Glomerular endothelial cell (primary cell): Measurements from ENCODE around the gene FBXO2. TPM values are rescaled to one million over a fixed set of nuclear protein-coding genes. Genes with fewer than 3 reads are reported as not detected.
"Not testable (repeated sequence)": the region's sequence is repeated elsewhere in the genome, so short reads cannot be mapped to it uniquely, and the experiment has no call there.

Experiments used
- DNase-seq: peaks from one replicate; pipeline ENCODE4 v3.0.0-alpha.2; 2011; ENCODE audit warnings: low read depth, low spot score; ENCODE audit errors: extremely low read depth
- total RNA-seq: library from RNA; depleted of rRNA; stranded (reverse); fragments of >200 nt; gene quantifications from 2 replicates; pipeline ENCODE4 v1.2.3, GENCODE V29; 2015

Gene FBXO2
- total RNA-seq, 1 donor from 2014 or later: 0.12 TPM

DNA sequence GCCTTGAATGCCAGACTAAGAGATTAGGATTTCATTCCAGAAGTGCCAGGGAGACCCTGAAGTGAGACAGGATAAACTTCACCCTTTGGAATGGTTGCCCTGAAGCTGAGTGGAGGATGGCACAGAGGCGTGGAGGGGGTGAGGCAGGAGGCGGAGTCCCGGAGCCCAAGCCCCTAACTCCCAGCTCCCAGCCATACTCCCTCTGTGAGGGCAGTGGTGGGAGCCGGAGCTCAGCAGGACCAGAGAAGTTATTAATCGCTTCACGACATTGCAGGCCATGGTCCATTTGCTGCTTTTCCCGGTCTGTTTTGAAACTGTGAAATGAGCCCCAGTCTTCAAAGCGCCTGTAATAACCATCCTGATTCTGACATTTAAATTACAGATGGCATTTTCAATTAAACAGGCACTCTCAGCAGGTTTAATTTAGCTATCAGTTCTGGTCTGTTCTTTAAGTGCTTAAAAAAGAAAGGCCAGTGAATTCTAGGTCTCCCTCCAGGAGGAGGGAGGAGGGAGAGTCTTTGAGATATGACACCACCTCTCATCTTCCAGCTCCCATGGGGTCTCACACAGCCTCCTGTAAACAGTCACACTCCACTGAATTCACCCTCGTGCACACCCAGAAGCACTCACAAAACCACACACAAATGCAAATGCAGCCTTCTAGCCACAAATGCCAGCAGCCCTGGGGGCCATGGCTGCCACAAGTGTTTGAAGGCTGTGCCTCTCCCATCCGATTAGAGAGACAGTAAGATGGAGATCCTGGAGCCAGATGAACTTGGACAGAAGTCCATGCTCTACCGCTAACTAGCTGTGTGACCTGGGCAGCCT, 19.6 kb downstream of the FBXO2 start:
- no peak for DNase-seq

DNA sequence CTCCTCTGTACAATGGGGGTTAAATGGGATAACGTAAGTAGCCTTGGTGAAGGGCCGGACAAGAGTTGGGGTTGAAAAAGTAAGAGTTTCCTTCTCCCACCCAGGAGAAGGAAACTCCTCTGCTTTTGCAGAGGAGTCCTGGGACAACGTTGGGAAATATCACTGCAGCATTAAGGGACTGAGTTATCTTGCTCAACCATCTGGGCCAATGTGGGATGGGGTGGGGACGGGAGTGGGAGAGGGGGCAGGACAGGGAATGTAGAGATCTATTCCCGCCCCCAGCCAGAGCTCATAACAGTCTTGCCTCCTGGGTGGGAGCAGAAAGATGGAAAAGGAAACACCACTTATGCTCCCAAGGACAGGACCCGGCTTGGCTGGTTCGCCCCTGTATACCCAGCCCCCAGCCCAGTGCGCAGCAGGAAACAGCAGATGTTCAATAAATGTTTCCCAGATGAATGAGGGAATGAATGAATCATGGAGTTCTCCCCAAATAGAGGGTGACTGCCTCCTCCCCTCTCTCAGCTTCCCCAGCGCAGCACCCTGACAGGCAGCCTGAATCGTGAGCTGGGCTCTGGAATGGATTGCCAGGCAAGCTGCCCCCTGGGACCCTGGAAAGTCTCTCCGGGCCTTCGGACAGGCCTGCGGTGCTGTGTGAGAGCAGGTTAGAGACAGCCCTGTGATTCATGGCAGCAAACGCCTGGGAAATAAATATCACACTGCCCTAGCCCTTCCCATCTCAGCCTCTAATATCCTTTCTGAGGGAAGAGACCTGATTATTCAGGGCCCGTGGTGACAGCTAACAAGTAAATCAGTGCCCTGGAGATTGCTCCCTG, 24.8 kb downstream of the FBXO2 start:
- no peak for DNase-seq

DNA sequence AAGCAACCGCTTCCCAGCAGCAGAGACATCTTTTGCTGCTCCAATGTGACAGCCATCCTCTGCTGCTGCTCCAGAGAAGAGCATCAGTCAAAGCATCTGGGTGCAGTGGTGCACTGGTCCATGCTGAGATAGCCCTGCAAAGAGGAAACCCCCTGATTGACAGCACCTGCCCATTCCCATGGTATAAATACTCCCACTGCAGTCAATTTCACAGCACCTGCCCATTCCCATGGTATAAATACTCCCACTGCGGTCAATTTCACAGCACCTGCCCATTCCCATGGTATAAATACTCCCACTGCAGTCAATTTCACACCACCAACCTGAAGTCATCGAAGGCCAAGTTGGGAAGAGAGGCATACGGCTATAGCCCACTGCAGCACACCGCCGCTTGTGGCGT, 25.5 kb downstream of the FBXO2 start:
- DNase-seq: no peak

DNA sequence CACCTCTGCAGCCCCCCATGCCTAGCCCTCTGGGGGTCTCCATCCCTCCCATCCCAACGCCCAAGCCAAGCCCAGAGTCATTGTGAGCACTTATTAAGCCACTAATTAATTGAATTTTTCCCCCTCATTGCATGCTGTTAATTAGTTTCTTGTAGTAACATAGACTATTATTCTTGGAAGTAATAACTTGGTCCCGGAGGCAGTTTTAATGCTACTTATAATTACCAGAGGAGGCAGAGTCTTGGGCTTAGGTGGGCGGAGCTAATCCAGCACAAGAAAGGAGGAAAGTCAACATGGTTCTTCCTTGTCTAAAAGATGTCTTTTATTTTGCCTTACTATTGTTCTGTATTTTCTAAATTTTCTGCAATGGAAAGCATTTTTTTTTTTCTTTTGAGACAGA, 27.7 kb downstream of the FBXO2 start:
- DNase-seq: no peak

DNA sequence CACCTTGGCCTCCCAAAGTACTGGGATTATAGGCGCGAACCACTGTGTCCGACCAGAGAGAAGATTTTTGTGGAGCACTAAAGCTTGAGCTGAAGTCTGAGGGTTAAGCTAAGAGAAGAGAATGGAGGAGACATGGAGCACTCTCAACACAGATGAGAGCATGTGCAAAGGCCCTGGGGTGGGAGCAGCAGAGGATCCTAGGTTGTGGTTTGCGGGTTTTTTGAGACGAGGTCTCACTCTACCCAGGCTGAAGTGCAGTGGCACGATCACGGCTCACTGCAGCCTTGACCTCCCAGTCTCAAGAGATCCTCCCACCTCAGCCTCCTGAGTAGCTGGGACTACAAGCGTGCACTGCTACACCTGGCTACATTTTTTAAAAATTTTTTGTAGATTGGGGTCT, 30.5 kb downstream of the FBXO2 start:
- no peak for DNase-seq

DNA sequence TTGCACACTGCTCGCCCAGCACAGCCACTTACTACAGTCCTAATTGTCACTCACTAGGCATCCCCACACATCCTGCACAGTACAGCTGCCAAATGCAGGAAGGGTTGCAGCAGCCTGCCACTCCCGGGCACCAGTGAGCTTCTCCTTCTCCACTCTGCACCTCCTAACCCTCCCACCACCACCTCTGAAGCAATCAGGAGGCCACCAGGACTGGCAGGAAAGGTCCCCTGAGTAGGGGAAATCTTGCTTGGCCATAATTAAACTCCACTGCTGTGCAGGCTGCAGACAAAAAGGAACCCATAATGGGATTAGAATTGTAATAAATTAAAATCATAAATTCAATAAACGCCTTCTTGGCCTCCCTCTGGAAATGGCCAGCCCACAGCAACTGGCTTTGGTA, 31.8 kb downstream of the FBXO2 start:
- DNase-seq: no peak

DNA sequence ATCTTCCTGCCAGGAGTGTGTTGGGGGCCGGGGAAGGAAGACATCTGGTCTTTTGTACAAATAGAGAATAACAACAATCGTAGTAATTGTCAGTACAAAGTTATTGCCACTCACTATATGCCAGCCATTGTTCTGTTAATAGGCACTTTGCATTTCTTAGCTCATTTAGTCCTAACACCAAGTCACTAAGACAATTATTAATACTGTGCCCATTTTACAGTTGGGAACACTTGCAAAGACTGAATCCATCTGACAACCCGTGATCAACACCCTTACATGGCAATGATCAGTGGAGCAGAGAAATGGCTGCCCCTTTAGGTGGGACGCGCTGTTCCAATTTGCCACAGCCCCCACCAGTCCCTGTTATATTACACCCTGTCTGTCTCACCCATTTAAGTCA, 33.3 kb downstream of the FBXO2 start:
- DNase-seq: no peak

DNA sequence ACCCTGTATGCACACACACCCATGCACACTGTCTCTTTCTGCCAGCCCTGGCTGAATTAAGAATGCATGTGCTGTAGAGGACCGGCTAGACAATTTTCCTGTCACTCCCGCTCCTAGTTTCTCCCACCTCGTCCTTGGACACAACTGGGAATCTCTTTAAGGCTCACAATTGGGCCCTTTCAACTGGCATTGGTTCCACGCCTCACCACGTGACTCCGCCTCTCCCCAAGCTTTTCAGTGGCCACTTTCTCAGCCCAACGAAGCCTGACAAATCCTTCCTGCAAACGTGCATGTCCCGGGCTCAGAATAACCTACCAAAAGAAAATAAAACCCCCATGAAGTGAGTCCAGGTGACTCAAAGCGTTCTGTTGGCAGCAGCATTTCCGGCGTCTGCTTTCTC, 33.8 kb downstream of the FBXO2 start:
- DNase-seq: no peak

DNA sequence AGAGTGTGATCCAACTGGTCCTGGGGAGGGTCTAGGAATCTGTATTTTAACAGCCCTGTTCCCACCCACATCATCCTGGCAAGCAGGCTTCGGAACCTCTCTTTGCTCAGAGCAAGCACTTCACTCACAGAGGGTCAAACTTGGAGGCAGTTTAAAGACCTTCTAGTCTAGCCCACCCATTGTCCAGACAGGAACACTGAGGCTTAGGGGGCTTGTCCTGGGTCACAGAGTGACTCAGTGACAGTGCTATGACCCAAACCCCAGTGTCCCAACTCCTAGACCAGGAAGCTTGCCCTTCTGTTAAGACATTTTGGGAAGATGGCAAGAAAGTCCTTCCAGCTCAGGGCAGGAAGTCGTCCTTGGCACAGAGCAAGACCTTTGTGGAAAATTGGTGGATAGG, 36.5 kb downstream of the FBXO2 start:
- no peak for DNase-seq

DNA sequence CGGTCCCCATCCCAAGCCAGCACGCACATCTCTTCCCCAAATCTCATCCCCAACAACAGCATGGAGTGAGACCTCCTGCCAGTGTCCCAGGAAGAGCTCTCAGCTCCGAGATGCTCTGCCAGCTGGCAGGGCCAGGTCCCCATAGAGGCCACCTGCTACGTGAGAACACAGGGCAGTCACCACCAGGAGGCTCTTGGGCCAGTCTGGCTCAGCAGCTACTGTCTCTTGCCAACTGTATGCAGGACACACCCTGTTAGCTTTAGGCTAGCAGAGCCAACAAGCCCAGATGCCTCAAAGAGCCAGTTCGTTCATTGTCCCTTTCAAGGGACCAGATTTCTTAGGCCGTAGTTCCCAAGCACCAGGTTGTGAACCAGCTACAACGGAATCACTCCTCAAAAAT, 36.9 kb downstream of the FBXO2 start:
- no peak for DNase-seq

DNA sequence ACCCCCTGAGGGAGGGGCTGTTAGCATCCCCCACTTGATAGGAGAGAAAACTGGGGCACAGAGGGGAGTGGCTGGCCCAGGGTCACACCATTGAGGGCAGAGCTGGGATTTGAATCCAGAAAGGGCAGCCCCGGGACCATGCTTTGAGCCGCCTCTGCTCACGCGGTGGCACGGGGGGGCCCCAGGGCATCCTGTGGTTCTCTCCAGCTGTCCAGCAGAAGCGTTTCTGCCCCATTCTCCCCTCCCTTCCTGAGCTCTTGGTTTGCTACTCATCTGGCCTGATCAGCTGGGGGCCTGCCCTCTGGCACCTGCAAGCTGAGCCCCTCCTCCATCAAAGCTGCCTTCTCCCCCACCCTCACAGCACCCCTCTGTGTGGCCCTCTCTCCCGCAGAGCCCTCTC, 37.5 kb downstream of the FBXO2 start:
- DNase-seq: no peak

DNA sequence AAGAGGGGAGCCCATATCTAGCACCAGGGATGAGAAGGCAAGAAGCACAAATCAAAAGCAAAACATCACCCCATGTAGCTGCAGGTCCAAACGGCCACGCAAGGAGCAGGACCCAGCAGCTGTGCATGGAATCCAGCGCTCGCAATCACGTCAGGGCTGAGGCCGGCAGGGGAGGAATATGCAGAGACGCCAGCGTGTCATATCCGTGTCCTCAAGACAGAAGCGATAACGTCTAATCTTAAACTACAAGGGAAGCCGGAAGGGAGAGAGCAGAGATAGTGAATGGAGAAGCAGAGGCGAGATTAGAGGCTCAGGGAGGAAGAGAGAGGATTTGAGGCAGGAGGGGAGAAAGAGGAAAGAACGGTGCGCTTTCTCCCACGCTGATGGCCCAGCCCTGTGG, 39.1 kb downstream of the FBXO2 start:
- no peak for DNase-seq

DNA sequence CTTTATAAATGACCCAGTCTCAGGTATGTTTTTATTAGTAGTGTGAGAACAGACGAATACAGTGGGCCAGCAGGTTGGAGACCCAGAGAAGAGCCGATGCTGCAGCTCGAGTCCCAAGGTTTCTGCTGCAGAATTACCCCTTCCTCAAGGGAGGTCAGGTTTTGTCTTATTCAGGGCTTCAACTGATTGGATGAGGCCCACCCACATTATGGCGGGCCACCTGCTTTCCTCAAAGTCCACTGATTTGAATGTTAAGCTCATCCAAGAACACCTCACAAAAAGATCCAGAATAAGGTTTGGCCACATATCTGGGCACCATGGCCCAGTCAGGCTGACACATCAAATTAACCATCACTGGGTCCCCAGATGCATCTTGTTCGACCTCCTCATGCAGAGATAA, 40.9 kb downstream of the FBXO2 start:
- DNase-seq: no peak

DNA sequence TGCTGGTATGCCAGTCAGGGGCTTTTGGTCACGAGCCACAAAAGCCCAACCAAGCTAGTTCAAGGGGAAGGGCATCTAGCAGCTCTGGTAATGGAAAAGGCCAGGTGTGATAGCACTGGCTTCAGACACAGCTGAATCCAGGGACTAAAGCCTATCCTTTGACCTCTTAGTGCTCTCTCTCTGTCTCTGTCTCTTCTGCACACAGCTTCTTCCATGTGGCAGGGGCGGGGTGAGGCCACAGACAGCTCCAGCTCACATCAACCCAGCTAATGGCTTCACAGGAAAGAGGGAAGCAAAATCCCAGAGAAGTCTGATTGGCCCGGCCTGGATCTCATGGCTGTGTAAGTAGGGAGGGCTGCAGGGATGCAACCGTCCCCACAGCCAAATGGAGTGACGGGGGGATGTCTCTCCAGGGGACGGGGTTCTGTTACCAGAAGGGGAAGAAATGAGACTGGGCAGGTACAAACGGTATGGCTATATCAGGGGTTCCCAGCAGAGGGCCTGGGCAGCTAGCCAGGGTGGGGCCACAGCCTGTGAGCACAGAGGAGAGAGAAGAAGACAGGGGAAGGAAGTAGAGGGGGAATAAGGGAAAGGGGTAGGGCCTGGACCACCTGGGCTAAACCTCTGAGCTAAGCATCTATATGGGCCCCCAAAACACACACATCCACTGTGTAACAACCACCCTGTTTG, 42.4 kb downstream of the FBXO2 start:
- no peak for DNase-seq

DNA sequence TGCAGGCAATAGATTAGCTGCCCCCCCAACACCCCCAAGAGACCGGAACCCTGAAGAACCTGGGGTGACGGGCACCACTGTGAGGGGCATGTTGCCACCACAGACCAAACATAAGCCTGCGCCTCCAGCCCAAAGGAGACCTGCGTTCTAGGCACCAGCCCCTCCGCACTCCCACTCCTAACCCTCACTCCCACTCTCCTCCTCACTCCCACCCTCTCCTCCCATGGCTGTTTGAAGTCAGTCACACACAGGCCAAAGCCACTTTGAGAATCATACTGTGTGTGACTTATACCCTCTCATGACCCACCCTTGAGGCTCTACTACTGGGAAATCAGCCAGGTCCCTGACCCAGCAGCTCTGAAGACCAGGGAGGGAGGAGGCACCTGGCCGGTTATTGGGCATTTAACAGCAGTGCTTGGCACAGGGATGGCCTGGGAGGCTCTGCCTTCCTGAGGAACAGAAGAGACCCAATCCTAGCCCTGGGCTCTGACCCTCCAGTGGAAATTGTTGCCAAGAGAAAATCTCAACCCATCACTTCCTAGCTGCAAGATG, 43.5 kb downstream of the FBXO2 start:
- no peak for DNase-seq

DNA sequence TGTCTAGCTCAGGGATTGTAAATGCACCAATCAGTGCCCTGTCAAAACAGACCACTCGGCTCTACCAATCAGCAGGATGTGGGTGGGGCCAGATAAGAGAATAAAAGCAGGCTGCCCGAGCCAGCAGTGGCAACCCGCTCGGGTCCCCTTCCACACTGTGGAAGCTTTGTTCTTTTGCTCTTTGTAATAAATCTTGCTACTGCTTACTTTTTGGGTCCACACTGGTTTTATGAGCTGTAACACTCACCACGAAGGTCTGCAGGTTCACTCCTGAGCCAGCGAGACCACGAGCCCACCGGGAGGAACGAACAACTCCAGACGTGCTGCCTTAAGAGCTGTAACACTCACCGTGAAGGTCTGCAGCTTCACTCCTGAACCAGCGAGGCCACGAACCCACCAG, 44.9 kb downstream of the FBXO2 start:
- not testable (repeated sequence) for DNase-seq

DNA sequence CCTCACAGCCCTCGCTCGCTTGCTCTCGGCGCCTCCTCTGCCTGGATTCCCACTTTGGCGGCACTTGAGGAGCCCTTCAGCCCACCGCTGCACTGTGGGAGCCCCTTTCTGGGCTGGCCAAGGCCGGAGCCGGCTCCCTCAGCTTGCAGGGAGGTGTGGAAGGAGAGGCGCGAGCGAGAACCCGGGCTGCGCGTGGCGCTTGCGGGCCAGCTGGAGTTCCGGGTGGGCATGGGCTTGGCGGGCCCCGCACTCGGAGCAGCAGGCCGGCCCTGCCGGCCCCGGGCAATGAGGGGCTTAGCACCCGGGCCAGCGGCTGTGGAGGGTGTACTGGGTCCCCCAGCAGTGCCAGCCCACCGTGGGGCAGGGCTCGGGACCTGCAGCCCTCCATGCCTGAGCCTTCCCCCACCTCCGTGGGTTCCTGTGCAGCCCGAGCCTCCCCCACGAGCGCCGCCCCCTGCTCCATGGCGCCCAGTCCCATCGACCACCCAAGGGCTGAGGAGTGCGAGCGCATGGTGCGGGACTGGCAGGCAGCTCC, 45.6 kb downstream of the FBXO2 start:
- DNase-seq: not testable (repeated sequence)

DNA sequence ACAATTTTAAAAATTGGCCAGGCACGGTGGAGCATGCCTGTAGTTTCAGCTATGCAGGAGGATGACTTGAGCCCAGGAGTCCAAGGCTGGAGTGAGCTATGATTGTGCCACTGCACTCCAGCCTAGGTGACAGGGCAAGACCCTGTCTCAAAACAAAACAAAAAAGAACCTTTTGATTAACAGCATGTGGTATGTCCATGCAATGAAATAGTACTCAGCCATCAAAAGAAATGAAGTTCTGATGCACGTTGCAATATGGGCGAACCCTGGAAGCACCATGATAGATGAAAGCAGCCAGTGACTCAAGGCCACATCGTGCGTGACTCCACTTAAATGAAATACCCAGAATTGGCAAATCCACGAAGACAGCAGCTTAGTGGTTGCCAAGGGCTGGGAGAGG, 47.5 kb downstream of the FBXO2 start:
- no peak for DNase-seq

DNA sequence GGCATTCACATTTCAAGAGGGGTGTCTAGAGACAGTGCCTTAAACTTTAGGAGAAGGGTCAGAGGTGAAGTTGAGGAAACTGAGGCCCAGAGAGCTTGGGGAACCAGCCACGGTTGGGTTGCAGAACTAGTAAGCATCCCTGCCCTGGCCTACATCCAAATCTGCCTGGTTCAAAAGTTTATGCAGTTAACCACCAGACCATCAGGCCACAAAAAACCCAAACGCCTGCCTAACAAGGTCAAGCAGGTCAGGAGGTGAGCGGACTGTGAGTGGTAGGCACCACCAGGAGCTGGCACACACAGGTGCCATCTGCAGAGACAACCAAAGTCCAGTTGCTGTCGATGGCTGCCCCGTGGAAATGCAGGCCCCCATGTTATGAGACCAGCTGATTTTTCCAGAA, 51.2 kb downstream of the FBXO2 start:
- DNase-seq: no peak

DNA sequence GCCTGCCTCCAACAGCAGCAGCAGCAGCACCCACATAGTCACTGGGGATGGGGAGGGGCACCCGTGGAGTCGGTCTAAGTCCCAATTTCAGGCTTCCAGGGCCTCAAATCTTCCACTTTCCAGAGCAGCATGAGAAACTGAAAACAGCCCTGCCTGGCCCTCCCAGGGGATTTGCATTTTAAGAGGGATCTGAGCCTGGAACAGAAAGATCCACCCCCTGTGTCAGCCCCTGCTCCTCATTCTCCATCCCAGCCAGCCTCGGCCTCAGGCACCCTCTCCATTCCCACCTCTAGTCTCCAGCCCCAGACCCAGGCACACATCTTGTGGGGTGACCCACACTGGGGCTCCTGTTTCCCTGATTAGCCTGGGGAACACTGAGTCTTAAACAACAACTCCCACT, 51.8 kb downstream of the FBXO2 start:
- no peak for DNase-seq

DNA sequence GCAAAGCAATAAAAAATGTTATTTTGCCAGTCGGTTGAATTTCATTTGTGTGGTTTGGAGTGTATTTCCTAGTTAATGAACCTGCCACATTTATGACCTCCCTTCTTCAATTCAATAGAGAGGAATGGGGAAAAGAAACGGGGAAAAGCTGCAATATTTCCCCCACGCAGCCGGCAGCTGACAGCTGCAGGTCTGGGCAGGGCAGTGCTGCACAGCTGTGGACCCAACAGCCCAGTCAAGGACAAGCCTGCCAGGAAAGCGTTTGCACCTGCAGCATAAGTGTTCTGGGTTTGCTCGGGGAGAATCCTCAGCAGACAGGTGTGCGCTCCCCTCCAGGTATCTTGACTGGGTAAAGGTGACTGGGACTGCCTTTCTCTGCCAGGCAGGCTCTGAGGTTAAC, 53.4 kb downstream of the FBXO2 start:
- DNase-seq: no peak
